Endodermal cell (in vitro differentiated cells): ENCODE data around the gene EFCAB14. TPM values are rescaled to one million over a fixed set of nuclear protein-coding genes. Genes with fewer than 3 reads are reported as not detected.
"Not testable (repeated sequence)": the region's sequence is repeated elsewhere in the genome, so short reads cannot be mapped to it uniquely, and the experiment has no call there.

Experiments
- DNase-seq: peaks from one replicate; pipeline ENCODE4 v3.0.0-alpha.2; 2017
- H3K27ac ChIP-seq: 2 replicates; pipeline ENCODE4 v1.5.1; 2013; ENCODE audit warnings: mild to moderate bottlenecking, low read depth, low read length, moderate library complexity
- H3K27me3 ChIP-seq: 2 replicates; pipeline ENCODE4 v1.6.1; 2013; ENCODE audit warnings: mild to moderate bottlenecking, low read length, moderate library complexity; ENCODE audit not compliant: insufficient read depth, control insufficient read depth, poor library complexity, severe bottlenecking
- H3K36me3 ChIP-seq: 2 replicates; pipeline ENCODE4 v1.7.0; 2013; ENCODE audit warnings: mild to moderate bottlenecking, low read length, moderate library complexity; ENCODE audit not compliant: control insufficient read depth, insufficient read depth
- H3K4me1 ChIP-seq: one replicate; pipeline ENCODE4 v1.7.0; 2013; ENCODE audit warnings: low read length; ENCODE audit not compliant: control insufficient read depth, insufficient read depth
- H3K4me3 ChIP-seq: 2 replicates; pipeline ENCODE4 v1.5.1; 2013; ENCODE audit warnings: mild to moderate bottlenecking, low read length, moderate library complexity
- H3K9ac ChIP-seq: 2 replicates; pipeline ENCODE4 v1.6.1; 2013; ENCODE audit warnings: mild to moderate bottlenecking, low read length, moderate library complexity; ENCODE audit not compliant: poor library complexity, severe bottlenecking; ENCODE audit errors: extremely low read depth
- H3K9me3 ChIP-seq: 2 replicates; pipeline ENCODE4 v1.6.1; 2013; ENCODE audit warnings: mild to moderate bottlenecking, low read length, moderate library complexity; ENCODE audit not compliant: control insufficient read depth
- H3K27ac Mint-ChIP-seq: 2 replicates; pipeline ENCODE4 v1.8.0; 2020; ENCODE audit warnings: mixed read lengths
- H3K27me3 Mint-ChIP-seq: 2 replicates; pipeline ENCODE4 v1.8.0; 2021; ENCODE audit warnings: mild to moderate bottlenecking, mixed read lengths; ENCODE audit not compliant: insufficient read depth
- H3K36me3 Mint-ChIP-seq: 2 replicates; pipeline ENCODE4 v1.8.0; 2020; ENCODE audit warnings: low read depth, mixed read lengths
- H3K4me1 Mint-ChIP-seq: 2 replicates; pipeline ENCODE4 v1.8.0; 2020; ENCODE audit warnings: mixed read lengths
- H3K4me3 Mint-ChIP-seq: 2 replicates; pipeline ENCODE4 v1.8.0; 2020; ENCODE audit warnings: mild to moderate bottlenecking, moderate library complexity, mixed read lengths
- H3K9me3 Mint-ChIP-seq: 2 replicates; pipeline ENCODE4 v1.8.0; 2020; ENCODE audit warnings: mild to moderate bottlenecking, mixed read lengths
- CTCF ChIP-seq: fragments of 200-600 bp; sonication (generic); conservative IDR thresholded peaks from 2 replicates; pipeline ENCODE4 v1.5.0; 2021; ENCODE audit warnings: antibody characterized with exemption, mild to moderate bottlenecking
- WGBS, 2 experiments: methylation state at CpG; one replicate each; pipeline versions ENCODE4 v1.1.5 to v1.1.7; 2013; ENCODE audit warnings: missing lambda C conversion rate in 2 of 2, mixed read lengths in 1 of 2; ENCODE audit not compliant: insufficient coverage in 1 of 2, insufficient read length in 1 of 2; 5-methylcytosine and 5-hydroxymethylcytosine counted together
- total RNA-seq, 2 donors: library from RNA; stranded (reverse); fragmentation: NEBNext Ultra II Directional in 1 of 2; extraction: Animal tissue kit (Norgen Biotek cat#: 25700) in 1 of 2; gene quantifications; 2 replicates in 1 of 2; 3 replicates in 1 of 2; pipeline ENCODE4 v1.2.1, GENCODE V29; 2021

Gene EFCAB14
- total RNA-seq, 2 donors from 2014 or later: 82.7 to 83.4 TPM

DNA sequence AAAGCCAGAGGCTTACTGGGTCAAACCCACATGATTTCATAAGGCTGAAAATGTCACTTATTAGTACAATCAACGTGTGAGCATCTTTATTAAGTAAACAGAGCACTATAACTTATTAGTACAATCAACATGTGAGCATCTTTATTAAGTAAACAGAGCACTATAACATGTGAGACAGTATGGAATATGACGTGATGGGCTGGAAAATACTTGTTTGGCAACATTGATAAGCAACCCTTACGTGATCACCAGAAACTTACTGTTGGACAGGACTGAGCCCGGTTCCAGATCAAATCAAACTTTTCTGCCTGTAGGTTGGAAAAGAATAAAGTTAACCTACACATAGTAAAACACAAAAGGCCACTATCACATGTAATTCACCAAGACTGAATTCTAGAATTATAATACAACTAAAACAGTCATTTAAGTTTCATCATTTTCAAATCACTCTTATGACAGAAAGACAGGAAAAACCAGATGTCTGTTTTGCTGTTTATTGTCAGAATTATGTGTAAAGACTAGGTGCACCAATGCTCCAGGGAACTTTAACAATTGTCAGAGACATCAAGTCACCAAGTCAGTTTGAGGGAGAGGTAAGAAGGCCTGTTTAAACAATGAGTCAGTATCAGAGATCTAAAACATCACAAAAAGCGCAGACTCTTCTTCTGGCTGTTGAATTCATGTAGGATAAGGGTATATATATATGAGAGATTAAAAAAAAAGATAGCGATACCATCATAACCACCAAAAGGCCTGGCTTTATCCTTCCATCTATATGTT is 66.4 kb downstream of the EFCAB14 start:
- Histone ChIP-seq H3K9me3 (peaks cover 40% of the 10 kb centered on the region), H3K36me3 (peaks cover 77% of the 10 kb centered on the region), H3K4me1 (no peaks in the 10 kb centered on the region), H3K9ac (no peak overlapping the region), H3K27ac (no peak overlapping the region), H3K27me3 (no peaks in the 10 kb centered on the region), H3K4me3 (no peak overlapping the region)
- H3K27ac Mint-ChIP-seq: no peak overlapping the region
- WGBS, 2 experiments: 50 to 96% methylated on average over 2 to 4 of the region's 6 CpGs
- H3K27me3 Mint-ChIP-seq: no peaks in the 10 kb centered on the region
- H3K4me3 Mint-ChIP-seq: no peak overlapping the region
- H3K36me3 Mint-ChIP-seq: peaks cover 67% of the 10 kb centered on the region
- no peak for TF ChIP-seq CTCF
- peaks cover 31% of the 10 kb centered on the region for H3K9me3 Mint-ChIP-seq
- DNase-seq: no peak
- peaks cover 5% of the 10 kb centered on the region for H3K4me1 Mint-ChIP-seq

GRCh38 chr1:46651152-46651551 is 67.8 kb downstream of the EFCAB14 start:
- not testable (repeated sequence) for H3K4me3 Mint-ChIP-seq, H3K4me3 ChIP-seq, H3K27me3 ChIP-seq, H3K9ac ChIP-seq, H3K27ac ChIP-seq, H3K27me3 Mint-ChIP-seq, DNase-seq, H3K27ac Mint-ChIP-seq, H3K4me1 Mint-ChIP-seq, H3K4me1 ChIP-seq
- Histone ChIP-seq H3K36me3 (peaks cover 78% of the 10 kb centered on the region), H3K9me3 (peaks cover 46% of the 10 kb centered on the region)
- 89% methylated on average over 1 of the region's 3 CpGs; no CpG with 5 or more reads in 1 of the 2 experiments for whole genome bisulfite sequencing, 2 experiments
- Mint-ChIP-seq H3K9me3 (peaks cover 31% of the 10 kb centered on the region), H3K36me3 (peaks cover 77% of the 10 kb centered on the region)

DNA sequence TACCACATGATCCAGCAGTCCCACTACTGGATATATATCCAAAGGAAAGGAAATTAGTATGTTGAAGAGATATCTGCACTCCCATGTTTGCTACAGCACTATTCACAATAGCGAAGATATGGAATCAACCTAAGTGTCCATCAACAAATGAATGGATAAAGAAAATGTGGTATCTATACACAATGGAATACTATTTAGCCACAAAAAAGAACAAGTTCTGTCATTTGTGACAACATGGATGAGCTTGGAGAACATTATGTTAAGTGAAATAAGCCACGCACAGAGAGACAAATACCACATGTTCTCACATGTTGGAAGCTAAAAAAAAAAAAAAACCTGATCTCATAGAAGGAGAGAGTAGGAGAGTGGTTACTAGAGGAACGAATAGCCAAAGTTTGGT is 68.4 kb downstream of the EFCAB14 start:
- H3K9me3 ChIP-seq: peaks cover 46% of the 10 kb centered on the region
- H3K27ac ChIP-seq: no peak overlapping the region
- H3K4me3 ChIP-seq: no peak overlapping the region
- no peak for DNase-seq
- no peaks in the 10 kb centered on the region for H3K27me3 ChIP-seq
- TF ChIP-seq CTCF: no peak
- H3K27ac Mint-ChIP-seq: no peak overlapping the region
- no peaks in the 10 kb centered on the region for H3K4me1 ChIP-seq
- peaks cover 31% of the 10 kb centered on the region for H3K9me3 Mint-ChIP-seq
- WGBS, 2 experiments: 83 to 100% methylated on average over 1 to 3 of the region's 3 CpGs
- H3K36me3 Mint-ChIP-seq: peaks cover 71% of the 10 kb centered on the region
- peaks cover 74% of the 10 kb centered on the region for H3K36me3 ChIP-seq
- no peaks in the 10 kb centered on the region for H3K27me3 Mint-ChIP-seq
- H3K4me3 Mint-ChIP-seq: no peak overlapping the region
- no peaks in the 10 kb centered on the region for H3K4me1 Mint-ChIP-seq
- no peak overlapping the region for H3K9ac ChIP-seq
